ENCODE data around the gene CLEC2D.

CLEC2D gene

GRCh38 chr12:9634177-9634803, 35.2 kb upstream of the CLEC2D start:
- TF ChIP-seq CTCF (IDR thresholded peaks at IDR 0.05), result peak; percentile 49
- Histone ChIP-seq H3K79me2 (no peaks in the 10 kb centered on the region), H3K36me3 (ENCODE audit: control insufficient read depth, insufficient read depth, low read length) (no peaks in the 10 kb centered on the region), H3K4me3 (ENCODE audit: low read depth, low read length) (no peak overlapping the region), H3K27ac (no peak overlapping the region), H3K27me3 (ENCODE audit: control insufficient read depth, insufficient read depth, low read length) (no peaks in the 10 kb centered on the region), H3K4me2 (ENCODE audit: low read length) (no peak overlapping the region), H3K9ac (no peak overlapping the region), H3K4me1 (no peaks in the 10 kb centered on the region), H2AFZ (no peak overlapping the region), H3K9me3 (ENCODE audit: control insufficient read depth, low read length) (no peaks in the 10 kb centered on the region)

DNA sequence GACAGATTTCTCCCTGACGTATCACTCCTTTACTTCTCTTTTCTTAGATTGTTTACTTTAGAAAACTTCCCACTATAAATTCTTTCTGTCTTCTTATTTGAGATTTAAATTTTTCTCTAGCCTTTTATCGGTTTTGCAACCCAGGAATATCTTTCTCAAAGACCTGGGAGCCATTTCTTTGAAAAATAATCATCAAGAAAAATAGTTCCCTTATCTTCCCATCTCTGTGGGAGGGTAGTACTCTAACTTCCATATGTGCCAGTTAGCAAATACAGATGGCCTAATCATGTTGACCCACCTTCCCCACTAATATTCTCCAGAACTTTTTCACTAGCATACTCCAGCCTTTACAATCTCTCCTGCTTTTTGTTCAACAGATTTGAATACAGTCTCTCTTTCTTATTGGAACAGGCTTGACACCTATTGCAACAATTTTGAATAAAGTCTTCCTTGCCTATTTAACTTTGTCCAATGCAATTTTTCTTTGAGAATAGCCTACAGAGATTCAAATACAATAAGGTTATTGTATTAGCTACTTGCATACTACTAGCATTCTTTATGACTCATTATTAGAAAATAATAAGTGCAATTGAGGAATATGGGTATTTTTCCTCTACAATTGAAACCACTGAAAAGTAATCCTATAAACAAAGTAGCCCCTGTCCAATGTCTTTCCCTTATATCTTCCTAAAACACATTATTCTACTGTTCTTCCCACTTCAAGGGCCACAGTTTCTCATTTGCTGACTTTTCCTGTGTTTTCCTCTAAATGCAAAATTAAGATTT, 34.4 kb upstream of the CLEC2D start:
- Histone ChIP-seq H3K4me3 (ENCODE audit: low read depth, low read length) (no peak overlapping the region), H3K4me2 (ENCODE audit: low read length) (no peak overlapping the region), H3K27me3 (ENCODE audit: control insufficient read depth, insufficient read depth, low read length) (no peaks in the 10 kb centered on the region), H3K9me3 (ENCODE audit: control insufficient read depth, low read length) (no peaks in the 10 kb centered on the region), H3K9ac (no peak overlapping the region), H3K4me1 (no peaks in the 10 kb centered on the region), H3K36me3 (ENCODE audit: control insufficient read depth, insufficient read depth, low read length) (no peaks in the 10 kb centered on the region), H3K79me2 (no peaks in the 10 kb centered on the region), H3K27ac (no peak overlapping the region), H2AFZ (no peak overlapping the region)
- no peak for TF ChIP-seq CTCF (IDR thresholded peaks at IDR 0.05)

DNA sequence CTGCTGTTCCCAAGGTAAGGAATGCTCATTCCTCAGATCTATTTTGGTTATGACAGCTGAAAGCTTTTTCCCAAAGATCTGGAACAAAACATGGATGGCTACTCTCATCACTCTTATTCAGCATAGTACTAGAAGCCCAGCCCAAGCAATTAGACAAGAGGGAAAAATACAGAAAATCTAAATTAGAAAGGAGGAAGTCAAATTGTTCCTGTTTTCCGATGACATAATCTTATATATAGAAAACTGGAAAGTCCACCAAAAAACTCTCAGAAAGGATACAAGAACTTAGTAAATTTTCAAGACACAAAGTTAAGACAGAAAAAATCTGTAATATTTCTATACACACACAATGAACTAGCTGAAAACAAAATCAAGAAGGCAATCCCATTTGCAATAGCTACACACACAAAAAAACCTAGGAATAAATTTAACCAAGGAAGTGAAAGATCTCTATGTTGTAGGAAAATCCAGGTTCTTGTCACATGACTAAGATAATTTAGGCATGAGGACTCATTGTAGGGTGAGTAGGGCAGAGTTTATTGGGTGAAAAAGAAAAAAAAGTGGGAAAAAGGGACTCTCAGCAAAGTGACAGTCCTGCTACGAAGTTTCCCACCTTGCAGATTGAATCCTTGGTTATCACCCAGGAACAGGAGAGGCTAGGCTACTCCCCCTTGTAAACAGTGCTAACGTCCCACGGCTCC, 33.2 kb upstream of the CLEC2D start:
- Histone ChIP-seq H2AFZ (no peak overlapping the region), H3K79me2 (no peaks in the 10 kb centered on the region), H3K36me3 (ENCODE audit: control insufficient read depth, insufficient read depth, low read length) (no peaks in the 10 kb centered on the region), H3K4me3 (ENCODE audit: low read depth, low read length) (no peak overlapping the region), H3K9me3 (ENCODE audit: control insufficient read depth, low read length) (no peaks in the 10 kb centered on the region), H3K4me1 (no peaks in the 10 kb centered on the region), H3K27ac (no peak overlapping the region), H3K4me2 (ENCODE audit: low read length) (no peak overlapping the region), H3K27me3 (ENCODE audit: control insufficient read depth, insufficient read depth, low read length) (no peaks in the 10 kb centered on the region), H3K9ac (no peak overlapping the region)
- no peak for TF ChIP-seq CTCF (IDR thresholded peaks at IDR 0.05)

DNA sequence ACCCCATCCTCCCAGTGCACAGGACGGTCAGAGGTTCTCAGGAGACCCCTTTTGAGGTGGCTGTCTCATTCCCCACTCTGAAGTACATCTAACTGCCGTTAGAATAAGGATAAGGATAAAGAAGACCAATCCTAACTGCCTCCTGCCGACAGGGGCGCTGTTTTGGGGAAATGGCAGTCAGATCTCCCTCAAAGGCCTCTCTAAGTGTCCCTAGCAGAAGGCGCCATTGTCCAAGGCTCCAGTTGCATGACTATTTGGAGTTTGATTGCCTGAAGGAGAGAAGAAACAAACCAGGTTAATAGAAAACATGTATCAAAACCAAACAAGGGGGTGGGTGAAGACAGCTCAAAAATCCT, 32.7 kb upstream of the CLEC2D start:
- no peak overlapping the region for H3K9ac ChIP-seq
- TF ChIP-seq CTCF (IDR thresholded peaks at IDR 0.05), result no peak
- no peak overlapping the region for H2AFZ ChIP-seq
- no peak overlapping the region for H3K4me3 ChIP-seq (ENCODE audit: low read depth, low read length)
- H3K4me1 ChIP-seq, result no peaks in the 10 kb centered on the region
- no peaks in the 10 kb centered on the region for H3K9me3 ChIP-seq (ENCODE audit: control insufficient read depth, low read length)
- no peak overlapping the region for H3K4me2 ChIP-seq (ENCODE audit: low read length)
- no peaks in the 10 kb centered on the region for H3K36me3 ChIP-seq (ENCODE audit: control insufficient read depth, insufficient read depth, low read length)
- H3K27me3 ChIP-seq (ENCODE audit: control insufficient read depth, insufficient read depth, low read length), result no peaks in the 10 kb centered on the region
- no peaks in the 10 kb centered on the region for H3K79me2 ChIP-seq
- H3K27ac ChIP-seq, result no peak overlapping the region

Data from parathyroid adenoma (tissue), 2 donors.